ENCODE measurements around the gene SMC3.

Gene SMC3

GRCh38 chr10:110646417-110647135 lies 79.1 kb downstream of the SMC3 start:
- TF ChIP-seq CTCF (IDR thresholded peaks at IDR 0.05), result no peak
- no peak overlapping the region for H3K27ac ChIP-seq
- H3K9ac ChIP-seq, result no peak overlapping the region
- no peaks in the 10 kb centered on the region for H3K9me3 ChIP-seq (ENCODE audit: control insufficient read depth, low read length)
- H2AFZ ChIP-seq, result no peak overlapping the region
- H3K4me2 ChIP-seq (ENCODE audit: low read length), result no peak overlapping the region
- H3K4me3 ChIP-seq (ENCODE audit: low read depth, low read length), result no peak overlapping the region
- peaks cover 7% of the 10 kb centered on the region for H3K27me3 ChIP-seq (ENCODE audit: control insufficient read depth, insufficient read depth, low read length)
- H3K79me2 ChIP-seq, result no peaks in the 10 kb centered on the region
- H3K4me1 ChIP-seq, result no peaks in the 10 kb centered on the region
- H3K36me3 ChIP-seq (ENCODE audit: control insufficient read depth, insufficient read depth, low read length), result no peaks in the 10 kb centered on the region

GRCh38 chr10:110647136-110647430 lies 79.6 kb downstream of the SMC3 start:
- TF ChIP-seq CTCF (IDR thresholded peaks at IDR 0.05), result no peak
- Histone ChIP-seq H3K4me3 (ENCODE audit: low read depth, low read length) (no peak overlapping the region), H3K9me3 (ENCODE audit: control insufficient read depth, low read length) (no peaks in the 10 kb centered on the region), H3K36me3 (ENCODE audit: control insufficient read depth, insufficient read depth, low read length) (no peaks in the 10 kb centered on the region), H3K9ac (no peak overlapping the region), H3K4me1 (no peaks in the 10 kb centered on the region), H3K4me2 (ENCODE audit: low read length) (no peak overlapping the region), H3K27ac (no peak overlapping the region), H2AFZ (no peak overlapping the region), H3K27me3 (ENCODE audit: control insufficient read depth, insufficient read depth, low read length) (peaks cover 7% of the 10 kb centered on the region), H3K79me2 (no peaks in the 10 kb centered on the region)

- no peak for TF ChIP-seq CTCF (IDR thresholded peaks at IDR 0.05)
- Histone ChIP-seq H3K4me3 (ENCODE audit: low read depth, low read length) (no peak overlapping the region), H3K27ac (no peak overlapping the region), H3K9ac (no peak overlapping the region), H3K79me2 (no peaks in the 10 kb centered on the region), H3K4me2 (ENCODE audit: low read length) (no peak overlapping the region), H3K27me3 (ENCODE audit: control insufficient read depth, insufficient read depth, low read length) (peaks cover 4% of the 10 kb centered on the region), H3K9me3 (ENCODE audit: control insufficient read depth, low read length) (no peaks in the 10 kb centered on the region), H3K36me3 (ENCODE audit: control insufficient read depth, insufficient read depth, low read length) (no peaks in the 10 kb centered on the region), H3K4me1 (no peaks in the 10 kb centered on the region), H2AFZ (no peak overlapping the region)
Measured at GRCh38 chr10:110648692-110649346, 81.3 kb downstream of the SMC3 start.

GRCh38 chr10:110649347-110650264 lies 82.1 kb downstream of the SMC3 start:
- H3K27ac ChIP-seq, result no peak overlapping the region
- no peak for TF ChIP-seq CTCF (IDR thresholded peaks at IDR 0.05)

More at GRCh38 chr10:110649347-110650264, 82.1 kb downstream of the SMC3 start:
- Histone ChIP-seq H3K79me2 (no peaks in the 10 kb centered on the region), H3K9ac (no peak overlapping the region), H3K9me3 (ENCODE audit: control insufficient read depth, low read length) (no peaks in the 10 kb centered on the region), H3K4me3 (ENCODE audit: low read depth, low read length) (no peak overlapping the region), H2AFZ (no peak overlapping the region), H3K36me3 (ENCODE audit: control insufficient read depth, insufficient read depth, low read length) (no peaks in the 10 kb centered on the region), H3K4me1 (no peaks in the 10 kb centered on the region), H3K4me2 (ENCODE audit: low read length) (no peak overlapping the region), H3K27me3 (ENCODE audit: control insufficient read depth, insufficient read depth, low read length) (peaks cover 4% of the 10 kb centered on the region)

Data from parathyroid adenoma (tissue), 2 donors.